Measurements from ENCODE around the gene AOC2.

DNA sequence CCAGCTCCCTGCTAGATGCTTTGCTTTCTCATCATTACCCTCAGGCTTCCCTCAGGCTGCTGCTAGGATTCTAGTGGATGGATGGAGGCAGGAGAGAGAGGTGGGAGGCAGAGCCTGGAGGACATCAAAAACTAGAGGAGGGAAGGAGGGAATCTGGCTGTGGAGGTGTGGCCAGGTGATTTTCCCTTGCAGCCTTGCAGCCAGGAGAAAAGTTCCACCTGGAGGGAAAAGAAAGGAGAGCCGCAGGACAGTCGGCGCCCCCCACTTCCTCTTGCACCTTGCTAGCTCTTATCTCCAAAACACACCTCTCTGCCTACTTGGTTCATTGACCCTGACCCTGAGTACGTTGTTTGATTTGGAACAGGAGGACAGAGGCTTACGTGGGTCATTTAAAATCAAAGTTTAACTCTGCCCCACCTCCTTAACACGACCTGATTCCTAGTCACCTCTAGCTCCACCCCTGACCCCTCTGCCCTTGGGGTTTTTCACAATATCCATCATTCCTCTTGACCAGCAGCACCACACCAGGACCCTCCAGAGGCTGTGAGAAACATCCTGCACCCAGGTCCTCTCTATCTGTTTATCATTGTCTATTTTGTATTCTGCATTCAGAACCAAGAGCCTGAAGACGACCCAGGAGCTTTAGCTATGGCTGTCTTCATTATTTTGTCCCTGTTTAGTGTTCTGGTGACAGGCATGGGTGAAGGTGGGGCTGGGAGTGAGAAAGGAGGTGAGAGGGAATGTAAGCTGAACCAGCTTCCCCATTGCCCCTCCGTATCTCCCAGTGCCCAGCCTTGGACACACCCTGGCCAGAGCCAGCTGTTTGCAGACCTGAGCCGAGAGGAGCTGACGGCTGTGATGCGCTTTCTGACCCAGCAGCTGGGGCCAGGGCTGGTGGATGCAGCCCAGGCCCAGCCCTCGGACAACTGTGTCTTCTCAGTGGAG is 22.5 kb downstream of the AOC2 start:
- no peak for TF ChIP-seq GATA3 (IDR thresholded peaks at IDR 0.05; ENCODE audit: low read depth, low read length)
- no peak for TF ChIP-seq GATA2 (IDR thresholded peaks at IDR 0.05; ENCODE audit: low read depth, low read length)

All from SH-SY5Y (cell line).